Neural cell (in vitro differentiated cells): ENCODE data around the gene WFDC2. TPM values are rescaled to one million over a fixed set of nuclear protein-coding genes. Genes with fewer than 3 reads are reported as not detected.

ENCODE experiments used
- H2AFZ ChIP-seq: fragments of 200-600, 300-800 bp; sonication (generic), shearing (Covaris generic); 2 replicates; pipeline ENCODE4 v1.6.0; 2014; ENCODE audit warnings: low read depth, mild to moderate bottlenecking, antibody characterized with exemption, low read length, moderate library complexity
- H3F3A ChIP-seq: fragments of 200-600 bp; shearing (Covaris generic); 2 replicates; pipeline ENCODE4 v1.6.1; 2016; ENCODE audit warnings: mild to moderate bottlenecking, moderate library complexity, mixed read lengths, antibody characterized with exemption, low read length; ENCODE audit not compliant: insufficient read depth, poor library complexity, severe bottlenecking
- H3K27ac ChIP-seq: fragments of 200-600, 300-800 bp; sonication (generic), shearing (Covaris generic); 2 replicates; pipeline ENCODE4 v1.5.1; 2014; ENCODE audit warnings: mild to moderate bottlenecking, low read length, moderate library complexity
- H3K27me3 ChIP-seq: fragments of 300-800, 200-600 bp; sonication (generic), shearing (Covaris generic); 2 replicates; pipeline ENCODE4 v1.6.0; 2014; ENCODE audit warnings: mild to moderate bottlenecking, low read depth, low read length, moderate library complexity; ENCODE audit not compliant: insufficient read depth
- H3K36me3 ChIP-seq: fragments of 300-800, 200-600 bp; sonication (generic), shearing (Covaris generic); 2 replicates; pipeline ENCODE4 v1.5.1; 2014; ENCODE audit warnings: mild to moderate bottlenecking, antibody characterized with exemption, low read length, moderate library complexity; ENCODE audit not compliant: insufficient read depth
- H3K4me2 ChIP-seq: fragments of 300-800, 200-600 bp; sonication (generic), shearing (Covaris generic); 2 replicates; pipeline ENCODE4 v1.6.0; 2014; ENCODE audit warnings: mild to moderate bottlenecking, low read length
- H3K4me3 ChIP-seq: fragments of 300-800, 200-600 bp; sonication (generic), shearing (Covaris generic); 2 replicates; pipeline ENCODE4 v1.5.1; 2014; ENCODE audit warnings: mild to moderate bottlenecking, low read length, moderate library complexity
- H3K79me2 ChIP-seq: fragments of 200-600 bp; shearing (Covaris generic); replicated peaks from 2 replicates; pipeline ENCODE4 v1.6.0; 2014; ENCODE audit warnings: mild to moderate bottlenecking, low read length, moderate library complexity; ENCODE audit not compliant: insufficient read depth
- H3K9ac ChIP-seq: fragments of 300-800, 200-600 bp; sonication (generic), shearing (Covaris generic); 2 replicates; pipeline ENCODE4 v1.6.1; 2016; ENCODE audit warnings: mild to moderate bottlenecking, low read length, mixed read lengths
- H3K9me2 ChIP-seq: fragments of 200-600 bp; shearing (Covaris generic); 2 replicates; pipeline ENCODE4 v1.6.1; 2016; ENCODE audit warnings: mild to moderate bottlenecking, low read length, mixed read lengths; ENCODE audit not compliant: insufficient read depth
- H3K9me3 ChIP-seq: fragments of 200-600, 300-800 bp; sonication (generic), shearing (Covaris generic); 2 replicates; pipeline ENCODE4 v1.6.1; 2016; ENCODE audit warnings: mild to moderate bottlenecking, mixed run types, low read length, moderate library complexity, mixed read lengths
- H4K20me1 ChIP-seq: fragments of 200-600 bp; shearing (Covaris generic); 2 replicates; pipeline ENCODE4 v1.6.1; 2016; ENCODE audit warnings: mild to moderate bottlenecking, mixed run types; ENCODE audit not compliant: insufficient read depth
- EP300 ChIP-seq: fragments of 450-650 bp; conservative IDR thresholded peaks from 2 replicates; pipeline ENCODE4 v1.6.1; 2014; ENCODE audit warnings: antibody characterized with exemption, mild to moderate bottlenecking, moderate library complexity; ENCODE audit not compliant: poor library complexity, severe bottlenecking
- EZH2 ChIP-seq: fragments of 200-600, 300-800 bp; shearing (Covaris generic), sonication (generic); IDR thresholded peaks from 2 replicates; pipeline ENCODE4 v1.6.1; 2014; ENCODE audit warnings: antibody characterized with exemption, low read length, borderline replicate concordance, mild to moderate bottlenecking; ENCODE audit not compliant: insufficient read depth, poor library complexity, severe bottlenecking
- MXI1 ChIP-seq: fragments of 450-650 bp; conservative IDR thresholded peaks from 2 replicates; pipeline ENCODE4 v1.6.1; 2014; ENCODE audit warnings: antibody characterized with exemption, mild to moderate bottlenecking; ENCODE audit not compliant: poor library complexity, severe bottlenecking
- POLR2AphosphoS5 ChIP-seq: IDR thresholded peaks from 2 replicates; pipeline ENCODE4 v1.6.1; 2012
- RAD21 ChIP-seq: fragments of 450-650 bp; conservative IDR thresholded peaks from 2 replicates; pipeline ENCODE4 v1.6.1; 2014; ENCODE audit warnings: antibody characterized with exemption, mild to moderate bottlenecking, moderate library complexity
- SMC3 ChIP-seq: fragments of 450-650 bp; conservative IDR thresholded peaks from 2 replicates; pipeline ENCODE4 v1.6.1; 2014; ENCODE audit warnings: antibody characterized with exemption, mild to moderate bottlenecking, moderate library complexity; ENCODE audit not compliant: poor library complexity
- TAF1 ChIP-seq: IDR thresholded peaks from 2 replicates; pipeline ENCODE4 v1.6.1; 2012; ENCODE audit warnings: low read depth
- polyA plus RNA-seq: library from polyadenylated mRNA; depleted of rRNA; stranded (reverse); fragments of >200 nt; gene quantifications from 2 replicates; pipeline ENCODE4 v1.2.3, GENCODE V29; 2014
- TF ChIP-seq, protein P1 (sequence below): IDR thresholded peaks from 2 replicates; pipeline ENCODE4 v1.6.1; 2012; ENCODE audit warnings: borderline replicate concordance
- TF ChIP-seq, protein P2 (sequence below): fragments of 450-650 bp; IDR thresholded peaks from 2 replicates; pipeline ENCODE4 v1.5.1; 2014; ENCODE audit warnings: antibody characterized with exemption, mild to moderate bottlenecking, moderate library complexity; ENCODE audit not compliant: poor library complexity, severe bottlenecking

The WFDC2 gene
- polyA plus RNA-seq, 1 donor from 2014 or later = not detected

DNA sequence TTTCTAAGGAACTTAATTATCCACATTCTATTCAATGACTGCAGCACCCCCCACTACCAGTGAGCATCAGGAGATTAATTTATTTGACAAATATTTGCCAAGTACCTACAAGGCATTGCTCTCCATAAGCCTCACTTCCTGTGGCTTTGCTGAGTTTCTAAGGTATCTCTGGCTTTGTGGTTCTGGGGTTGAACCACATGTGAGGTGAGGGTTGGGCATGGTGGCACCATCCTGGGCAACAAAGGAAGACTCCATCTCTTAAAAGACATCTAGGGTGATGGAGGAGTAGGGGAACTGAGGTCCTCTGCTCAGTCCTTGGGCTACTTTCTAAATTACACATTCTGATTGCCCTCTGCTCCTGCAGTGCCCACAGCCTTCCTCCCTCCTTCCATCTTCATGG, 25.5 kb upstream of the WFDC2 start:
- TF ChIP-seq SMC3 = no peak
- TF ChIP-seq, protein P1, sequence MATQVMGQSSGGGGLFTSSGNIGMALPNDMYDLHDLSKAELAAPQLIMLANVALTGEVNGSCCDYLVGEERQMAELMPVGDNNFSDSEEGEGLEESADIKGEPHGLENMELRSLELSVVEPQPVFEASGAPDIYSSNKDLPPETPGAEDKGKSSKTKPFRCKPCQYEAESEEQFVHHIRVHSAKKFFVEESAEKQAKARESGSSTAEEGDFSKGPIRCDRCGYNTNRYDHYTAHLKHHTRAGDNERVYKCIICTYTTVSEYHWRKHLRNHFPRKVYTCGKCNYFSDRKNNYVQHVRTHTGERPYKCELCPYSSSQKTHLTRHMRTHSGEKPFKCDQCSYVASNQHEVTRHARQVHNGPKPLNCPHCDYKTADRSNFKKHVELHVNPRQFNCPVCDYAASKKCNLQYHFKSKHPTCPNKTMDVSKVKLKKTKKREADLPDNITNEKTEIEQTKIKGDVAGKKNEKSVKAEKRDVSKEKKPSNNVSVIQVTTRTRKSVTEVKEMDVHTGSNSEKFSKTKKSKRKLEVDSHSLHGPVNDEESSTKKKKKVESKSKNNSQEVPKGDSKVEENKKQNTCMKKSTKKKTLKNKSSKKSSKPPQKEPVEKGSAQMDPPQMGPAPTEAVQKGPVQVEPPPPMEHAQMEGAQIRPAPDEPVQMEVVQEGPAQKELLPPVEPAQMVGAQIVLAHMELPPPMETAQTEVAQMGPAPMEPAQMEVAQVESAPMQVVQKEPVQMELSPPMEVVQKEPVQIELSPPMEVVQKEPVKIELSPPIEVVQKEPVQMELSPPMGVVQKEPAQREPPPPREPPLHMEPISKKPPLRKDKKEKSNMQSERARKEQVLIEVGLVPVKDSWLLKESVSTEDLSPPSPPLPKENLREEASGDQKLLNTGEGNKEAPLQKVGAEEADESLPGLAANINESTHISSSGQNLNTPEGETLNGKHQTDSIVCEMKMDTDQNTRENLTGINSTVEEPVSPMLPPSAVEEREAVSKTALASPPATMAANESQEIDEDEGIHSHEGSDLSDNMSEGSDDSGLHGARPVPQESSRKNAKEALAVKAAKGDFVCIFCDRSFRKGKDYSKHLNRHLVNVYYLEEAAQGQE = no peak
- TF ChIP-seq, protein P2, sequence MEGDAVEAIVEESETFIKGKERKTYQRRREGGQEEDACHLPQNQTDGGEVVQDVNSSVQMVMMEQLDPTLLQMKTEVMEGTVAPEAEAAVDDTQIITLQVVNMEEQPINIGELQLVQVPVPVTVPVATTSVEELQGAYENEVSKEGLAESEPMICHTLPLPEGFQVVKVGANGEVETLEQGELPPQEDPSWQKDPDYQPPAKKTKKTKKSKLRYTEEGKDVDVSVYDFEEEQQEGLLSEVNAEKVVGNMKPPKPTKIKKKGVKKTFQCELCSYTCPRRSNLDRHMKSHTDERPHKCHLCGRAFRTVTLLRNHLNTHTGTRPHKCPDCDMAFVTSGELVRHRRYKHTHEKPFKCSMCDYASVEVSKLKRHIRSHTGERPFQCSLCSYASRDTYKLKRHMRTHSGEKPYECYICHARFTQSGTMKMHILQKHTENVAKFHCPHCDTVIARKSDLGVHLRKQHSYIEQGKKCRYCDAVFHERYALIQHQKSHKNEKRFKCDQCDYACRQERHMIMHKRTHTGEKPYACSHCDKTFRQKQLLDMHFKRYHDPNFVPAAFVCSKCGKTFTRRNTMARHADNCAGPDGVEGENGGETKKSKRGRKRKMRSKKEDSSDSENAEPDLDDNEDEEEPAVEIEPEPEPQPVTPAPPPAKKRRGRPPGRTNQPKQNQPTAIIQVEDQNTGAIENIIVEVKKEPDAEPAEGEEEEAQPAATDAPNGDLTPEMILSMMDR = no peak
- TF ChIP-seq EZH2 = no peak
- TF ChIP-seq EP300 = no peak
- TF ChIP-seq MXI1 = no peak
- TF ChIP-seq RAD21 = no peak
- H3K9ac ChIP-seq = no peak overlapping the region
- no peaks in the 10 kb centered on the region for H3K27me3 ChIP-seq
- H4K20me1 ChIP-seq = no peaks in the 10 kb centered on the region
- H3K27ac ChIP-seq = no peak overlapping the region
- H3K9me3 ChIP-seq = no peaks in the 10 kb centered on the region
- H3K9me2 ChIP-seq = no peaks in the 10 kb centered on the region
- no peaks in the 10 kb centered on the region for H3F3A ChIP-seq
- H2AFZ ChIP-seq = no peak overlapping the region
- no peaks in the 10 kb centered on the region for H3K36me3 ChIP-seq
- no peaks in the 10 kb centered on the region for H3K79me2 ChIP-seq
- H3K4me2 ChIP-seq = no peak overlapping the region
- no peak overlapping the region for H3K4me3 ChIP-seq

DNA sequence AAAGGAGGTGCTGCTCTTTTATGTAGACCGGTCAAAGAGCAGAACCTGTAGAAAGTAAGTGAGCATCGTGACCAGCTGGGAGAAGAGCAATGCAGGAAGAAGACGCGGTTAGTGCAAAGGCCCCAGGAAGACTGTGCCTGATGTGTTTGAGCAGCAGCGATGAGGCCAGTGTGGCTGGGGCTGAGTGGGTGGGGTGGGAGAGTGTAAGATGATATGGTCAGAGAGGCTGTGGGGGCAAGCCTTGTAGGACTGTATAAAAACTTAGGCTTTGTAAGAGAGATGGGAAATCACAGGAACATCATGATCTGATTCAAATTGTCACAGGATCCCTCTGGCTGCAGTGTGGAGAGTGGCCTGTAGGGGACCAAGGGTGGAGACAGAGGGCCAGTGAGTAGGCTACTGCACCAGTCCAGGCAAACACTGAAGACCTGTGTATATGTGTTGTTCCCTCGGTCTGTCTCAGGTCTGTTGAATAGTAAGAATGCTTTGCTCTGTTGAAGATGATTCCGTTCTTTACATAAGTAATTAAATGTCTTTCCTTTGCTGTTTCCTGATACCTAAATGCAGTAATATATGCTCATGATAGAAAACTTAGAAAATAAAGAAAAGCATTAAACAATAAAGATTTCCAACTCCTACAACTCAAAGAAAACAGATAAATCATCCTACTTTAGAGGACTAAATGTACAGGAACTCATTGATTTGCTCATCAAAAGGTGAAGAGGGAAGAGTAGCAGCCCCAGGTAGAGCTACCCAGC, 23.6 kb upstream of the WFDC2 start:
- TF ChIP-seq TAF1 = no peak
- Histone ChIP-seq H3F3A (no peaks in the 10 kb centered on the region), H4K20me1 (no peaks in the 10 kb centered on the region), H3K9me2 (no peaks in the 10 kb centered on the region), H3K4me2 (no peak overlapping the region), H3K9ac (no peak overlapping the region), H3K27me3 (no peaks in the 10 kb centered on the region), H3K4me3 (no peak overlapping the region), H3K36me3 (no peaks in the 10 kb centered on the region), H2AFZ (no peak overlapping the region), H3K27ac (no peak overlapping the region), H3K9me3 (no peaks in the 10 kb centered on the region), H3K79me2 (no peaks in the 10 kb centered on the region)

DNA sequence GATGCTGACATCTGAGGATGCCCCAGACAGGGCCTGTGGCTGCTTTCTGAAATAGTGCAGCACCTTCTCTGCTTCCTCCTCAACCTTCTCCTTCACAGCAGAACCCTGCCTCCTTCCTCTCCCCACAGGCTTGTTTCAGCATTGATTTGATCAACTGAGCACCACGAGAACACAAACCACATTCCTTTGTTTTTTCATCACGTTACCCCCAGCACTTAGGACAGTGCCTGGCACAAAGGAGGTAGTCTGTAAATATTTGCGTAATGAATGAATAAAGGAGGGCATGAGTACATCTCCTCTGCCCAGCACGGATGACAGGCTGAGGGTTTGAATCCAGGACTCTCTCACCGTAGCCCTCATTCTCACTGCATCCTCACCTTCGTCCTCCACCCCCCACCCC, 21.3 kb upstream of the WFDC2 start:
- no peaks in the 10 kb centered on the region for H3K9me2 ChIP-seq
- H3K9ac ChIP-seq = no peak overlapping the region
- TF ChIP-seq, protein P2 = no peak
- TF ChIP-seq, protein P1 = no peak
- no peak for TF ChIP-seq EZH2
- TF ChIP-seq RAD21 = no peak
- TF ChIP-seq POLR2AphosphoS5 = no peak
- no peak for TF ChIP-seq MXI1
- H4K20me1 ChIP-seq = no peaks in the 10 kb centered on the region
- no peaks in the 10 kb centered on the region for H3F3A ChIP-seq
- no peaks in the 10 kb centered on the region for H3K36me3 ChIP-seq
- no peaks in the 10 kb centered on the region for H3K27me3 ChIP-seq
- H3K4me3 ChIP-seq = no peak overlapping the region
- no peak overlapping the region for H3K27ac ChIP-seq
- no peak overlapping the region for H2AFZ ChIP-seq
- H3K9me3 ChIP-seq = no peaks in the 10 kb centered on the region
- no peak overlapping the region for H3K4me2 ChIP-seq
- no peaks in the 10 kb centered on the region for H3K79me2 ChIP-seq
